Measurements from ENCODE around the gene ZFPM1. TPM values are rescaled to one million over a fixed set of nuclear protein-coding genes. Genes with fewer than 3 reads are reported as not detected.

ZFPM1 gene
- total RNA-seq, 1 donor from 2014 or later = 21.7 TPM

- no peak for DNase-seq (ENCODE audit: low spot score)
- H3K9me3 Mint-ChIP-seq = no peaks in the 10 kb centered on the region
- peaks cover 6% of the 10 kb centered on the region for H3K36me3 Mint-ChIP-seq (ENCODE audit: low read depth)
- intact Hi-C loops (cut with micrococcal nuclease) = loop anchor here (5.0 kb wide), 1 partner anchor 607 kb away; no protein-coding TSS in a partner anchor
- H3K27me3 Mint-ChIP-seq (ENCODE audit: insufficient read depth) = no peaks in the 10 kb centered on the region
- peak overlapping the region; percentile 82 for H3K27ac Mint-ChIP-seq
- H3K4me1 Mint-ChIP-seq (ENCODE audit: low read depth) = peaks cover 40% of the 10 kb centered on the region
- peak overlapping the region; percentile 83 for H3K4me3 Mint-ChIP-seq
Observed at GRCh38 chr16:88568710-88569613, 115.9 kb downstream of the ZFPM1 start.

GRCh38 chr16:88569614-88569984, 116.5 kb downstream of the ZFPM1 start:
- Mint-ChIP-seq H3K9me3 (no peaks in the 10 kb centered on the region), H3K4me3 (peak overlapping the region; percentile 83), H3K27ac (peak overlapping the region; percentile 86), H3K27me3 (ENCODE audit: insufficient read depth) (no peaks in the 10 kb centered on the region), H3K36me3 (ENCODE audit: low read depth) (peaks cover 6% of the 10 kb centered on the region), H3K4me1 (ENCODE audit: low read depth) (peaks cover 40% of the 10 kb centered on the region)
- intact Hi-C loops (cut with micrococcal nuclease) = loop anchor here (5.0 kb wide), 1 partner anchor 607 kb away; no protein-coding TSS in a partner anchor
- DNase-seq (ENCODE audit: low spot score) = no peak

- peak within 1 kb of the TSS; percentile 92 for H3K4me3 Mint-ChIP-seq
- intact Hi-C loops (cut with micrococcal nuclease) = loop anchor here (1.0 to 5.0 kb wide), 9 partner anchors 36 to 804 kb away; partner anchors contain the start of genes BANP, CTU2, CYBA and RNF166
- H3K27ac Mint-ChIP-seq = peak within 1 kb of the TSS; percentile 86
- H3K4me1 Mint-ChIP-seq (ENCODE audit: low read depth) = peaks cover 40% of the 10 kb centered on the region
- DNase-seq (ENCODE audit: low spot score) = peak; percentile 96
- H3K9me3 Mint-ChIP-seq = no peaks in the 10 kb centered on the region
- H3K27me3 Mint-ChIP-seq (ENCODE audit: insufficient read depth) = no peaks in the 10 kb centered on the region
- peaks cover 6% of the 10 kb centered on the region for H3K36me3 Mint-ChIP-seq (ENCODE audit: low read depth)
Observed at GRCh38 chr16:88569985-88570690, 117.1 kb downstream of the ZFPM1 start, which contains the start of gene ZC3H18. ZC3H18 (plus strand) TSS chr16:88570403; CDS start chr16:88577124, 6,721 bp downstream.

DNA sequence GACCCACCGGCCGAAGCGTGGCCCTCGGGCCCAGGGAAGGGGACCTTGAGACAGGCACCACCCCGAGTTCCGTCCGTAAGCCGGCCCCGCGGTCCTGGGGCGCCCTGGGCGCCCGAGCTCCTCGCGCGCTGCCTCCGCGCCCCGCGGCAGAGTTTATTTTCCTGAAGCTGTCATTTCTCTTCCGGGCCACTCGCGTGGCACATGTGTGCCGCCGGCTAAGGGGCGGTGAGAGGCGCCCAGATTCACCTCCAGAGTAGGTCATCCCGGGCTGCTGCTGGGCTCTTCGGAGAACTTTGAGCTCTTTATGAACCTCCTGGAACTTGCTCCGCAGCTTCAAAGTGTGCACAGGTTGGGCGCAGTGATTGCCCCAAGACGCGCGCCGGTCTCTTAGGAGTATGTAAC, 117.6 kb downstream of the ZFPM1 start:
- Mint-ChIP-seq H3K4me3 (peak overlapping the region; percentile 92), H3K27ac (peak overlapping the region; percentile 78), H3K36me3 (ENCODE audit: low read depth) (peaks cover 9% of the 10 kb centered on the region), H3K27me3 (ENCODE audit: insufficient read depth) (no peaks in the 10 kb centered on the region), H3K9me3 (no peaks in the 10 kb centered on the region), H3K4me1 (ENCODE audit: low read depth) (peaks cover 39% of the 10 kb centered on the region)
- intact Hi-C loops (cut with micrococcal nuclease) = loop anchor here (1.0 to 2.0 kb wide), 8 partner anchors 36 to 804 kb away; partner anchors contain the start of genes BANP, CTU2, CYBA and RNF166
- DNase-seq (ENCODE audit: low spot score) = peak; percentile 49

- intact Hi-C loops (cut with micrococcal nuclease) = no loop called here
- H3K4me3 Mint-ChIP-seq = no peak overlapping the region
Observed at GRCh38 chr16:88575251-88575650, 122.2 kb downstream of the ZFPM1 start.

DNA sequence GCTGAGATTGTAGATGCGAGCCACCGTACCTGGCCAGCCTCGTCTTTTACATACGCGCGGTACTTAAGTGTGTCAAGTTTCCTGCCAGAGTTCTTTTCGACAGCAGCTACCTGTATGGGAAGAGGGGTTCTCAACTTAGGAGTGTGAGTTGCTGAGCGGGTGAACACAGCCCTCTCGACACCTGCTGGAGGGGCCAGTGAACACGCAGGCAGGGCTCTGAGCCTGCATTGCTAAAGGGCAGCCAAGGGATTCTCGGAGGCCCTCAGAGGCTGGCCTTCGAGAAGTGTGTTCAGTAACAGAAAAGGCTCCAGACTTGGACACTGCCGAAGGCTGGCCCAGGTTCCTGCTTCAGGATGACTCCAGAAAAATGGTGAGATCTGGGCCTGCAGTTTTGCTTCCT, 123.2 kb downstream of the ZFPM1 start:
- H3K4me3 Mint-ChIP-seq = no peak overlapping the region
- H3K4me1 Mint-ChIP-seq (ENCODE audit: low read depth) = peaks cover 35% of the 10 kb centered on the region
- no peaks in the 10 kb centered on the region for H3K9me3 Mint-ChIP-seq
- no peak overlapping the region for H3K27ac Mint-ChIP-seq
- H3K36me3 Mint-ChIP-seq (ENCODE audit: low read depth) = peaks cover 29% of the 10 kb centered on the region
- no peaks in the 10 kb centered on the region for H3K27me3 Mint-ChIP-seq (ENCODE audit: insufficient read depth)
- intact Hi-C loops (cut with micrococcal nuclease) = no loop called here
- no peak for DNase-seq (ENCODE audit: low spot score)

More at GRCh38 chr16:88575251-88575650, 122.2 kb downstream of the ZFPM1 start:
- Mint-ChIP-seq H3K4me1 (ENCODE audit: low read depth) (peaks cover 40% of the 10 kb centered on the region), H3K9me3 (no peaks in the 10 kb centered on the region), H3K27me3 (ENCODE audit: insufficient read depth) (no peaks in the 10 kb centered on the region), H3K36me3 (ENCODE audit: low read depth) (peaks cover 26% of the 10 kb centered on the region), H3K27ac (no peak overlapping the region)
- no peak for DNase-seq (ENCODE audit: low spot score)

DNA sequence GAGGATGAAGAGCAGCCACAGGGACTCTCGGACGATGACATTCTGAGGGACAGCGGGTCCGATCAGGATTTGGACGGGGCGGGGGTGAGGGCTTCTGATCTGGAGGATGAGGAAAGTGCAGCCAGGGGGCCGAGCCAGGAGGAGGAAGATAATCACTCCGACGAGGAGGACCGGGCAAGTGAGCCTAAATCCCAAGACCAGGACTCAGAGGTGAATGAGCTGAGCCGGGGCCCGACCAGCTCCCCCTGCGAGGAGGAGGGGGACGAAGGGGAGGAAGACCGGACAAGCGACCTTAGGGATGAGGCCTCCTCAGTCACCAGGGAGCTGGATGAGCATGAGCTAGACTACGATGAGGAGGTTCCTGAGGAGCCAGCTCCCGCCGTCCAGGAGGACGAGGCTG, 124.1 kb downstream of the ZFPM1 start:
- Mint-ChIP-seq H3K9me3 (no peaks in the 10 kb centered on the region), H3K36me3 (ENCODE audit: low read depth) (peaks cover 27% of the 10 kb centered on the region), H3K27ac (peak overlapping the region; percentile 51), H3K4me3 (no peak overlapping the region), H3K27me3 (ENCODE audit: insufficient read depth) (no peaks in the 10 kb centered on the region), H3K4me1 (ENCODE audit: low read depth) (peaks cover 27% of the 10 kb centered on the region)
- DNase-seq (ENCODE audit: low spot score) = no peak
- intact Hi-C loops (cut with micrococcal nuclease) = no loop called here

- H3K4me1 Mint-ChIP-seq (ENCODE audit: low read depth) = peaks cover 20% of the 10 kb centered on the region
- H3K27me3 Mint-ChIP-seq (ENCODE audit: insufficient read depth) = no peaks in the 10 kb centered on the region
- peaks cover 31% of the 10 kb centered on the region for H3K36me3 Mint-ChIP-seq (ENCODE audit: low read depth)
- no peak overlapping the region for H3K27ac Mint-ChIP-seq
- H3K4me3 Mint-ChIP-seq = no peak overlapping the region
- no peaks in the 10 kb centered on the region for H3K9me3 Mint-ChIP-seq
- no peak for DNase-seq (ENCODE audit: low spot score)
- intact Hi-C loops (cut with micrococcal nuclease) = no loop called here
Observed at GRCh38 chr16:88578446-88579313, 125.6 kb downstream of the ZFPM1 start.

DNA sequence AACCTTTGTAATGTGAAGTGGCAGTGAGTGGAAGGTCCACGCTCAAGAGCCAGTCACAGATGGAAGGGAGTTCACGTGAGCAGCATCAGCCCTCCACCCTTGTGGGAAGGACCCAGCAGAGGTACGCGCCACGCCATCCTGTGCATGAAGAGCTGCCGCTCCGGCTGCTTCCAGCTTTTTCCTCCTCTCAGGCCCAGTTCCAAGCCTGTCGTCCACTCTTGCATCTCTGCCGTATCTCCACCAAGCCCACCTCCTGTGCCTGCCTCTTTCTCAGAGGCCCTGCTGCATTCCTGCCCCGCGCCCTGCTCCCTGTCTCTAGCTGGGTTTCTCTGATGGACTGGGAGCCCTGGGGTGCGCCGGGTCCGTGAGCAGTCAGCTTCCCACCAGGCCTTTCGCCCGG, 127.3 kb downstream of the ZFPM1 start:
- Mint-ChIP-seq H3K27me3 (ENCODE audit: insufficient read depth) (no peaks in the 10 kb centered on the region), H3K27ac (no peak overlapping the region), H3K4me1 (ENCODE audit: low read depth) (peaks cover 28% of the 10 kb centered on the region), H3K4me3 (no peak overlapping the region), H3K36me3 (ENCODE audit: low read depth) (peaks cover 35% of the 10 kb centered on the region), H3K9me3 (no peaks in the 10 kb centered on the region)
- no peak for DNase-seq (ENCODE audit: low spot score)
- intact Hi-C loops (cut with micrococcal nuclease) = no loop called here

DNA sequence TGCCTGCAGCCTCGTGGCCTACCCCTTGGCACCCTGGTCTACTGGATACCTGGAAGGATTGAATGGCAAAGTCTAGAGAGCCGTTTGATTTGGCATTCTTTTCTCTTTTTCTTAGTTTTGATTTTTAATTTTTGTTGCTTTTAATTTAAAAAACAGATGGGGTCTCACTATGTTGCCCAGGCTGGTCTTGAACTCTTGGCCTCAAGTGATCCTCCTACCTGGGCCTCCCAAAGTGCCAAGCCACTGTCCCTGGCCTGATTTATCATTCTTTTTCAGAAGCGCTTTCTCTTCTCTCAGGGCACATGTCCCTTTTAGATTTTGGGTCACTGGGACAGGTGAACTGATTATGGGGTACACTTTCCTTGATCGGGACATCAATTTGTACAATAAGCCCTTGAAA, 128.0 kb downstream of the ZFPM1 start:
- DNase-seq (ENCODE audit: low spot score) = no peak
- Mint-ChIP-seq H3K36me3 (ENCODE audit: low read depth) (peaks cover 37% of the 10 kb centered on the region), H3K4me3 (no peak overlapping the region), H3K27ac (no peak overlapping the region), H3K4me1 (ENCODE audit: low read depth) (peaks cover 33% of the 10 kb centered on the region), H3K9me3 (no peaks in the 10 kb centered on the region), H3K27me3 (ENCODE audit: insufficient read depth) (no peaks in the 10 kb centered on the region)
- intact Hi-C loops (cut with micrococcal nuclease) = no loop called here

- peaks cover 34% of the 10 kb centered on the region for H3K36me3 Mint-ChIP-seq (ENCODE audit: low read depth)
- DNase-seq (ENCODE audit: low spot score) = no peak
- peaks cover 18% of the 10 kb centered on the region for H3K4me1 Mint-ChIP-seq (ENCODE audit: low read depth)
- H3K27me3 Mint-ChIP-seq (ENCODE audit: insufficient read depth) = no peaks in the 10 kb centered on the region
- no peak overlapping the region for H3K27ac Mint-ChIP-seq
- H3K9me3 Mint-ChIP-seq = no peaks in the 10 kb centered on the region
- no peak overlapping the region for H3K4me3 Mint-ChIP-seq
- intact Hi-C loops (cut with micrococcal nuclease) = no loop called here
Observed at GRCh38 chr16:88582912-88583575, 130.0 kb downstream of the ZFPM1 start.

DNA sequence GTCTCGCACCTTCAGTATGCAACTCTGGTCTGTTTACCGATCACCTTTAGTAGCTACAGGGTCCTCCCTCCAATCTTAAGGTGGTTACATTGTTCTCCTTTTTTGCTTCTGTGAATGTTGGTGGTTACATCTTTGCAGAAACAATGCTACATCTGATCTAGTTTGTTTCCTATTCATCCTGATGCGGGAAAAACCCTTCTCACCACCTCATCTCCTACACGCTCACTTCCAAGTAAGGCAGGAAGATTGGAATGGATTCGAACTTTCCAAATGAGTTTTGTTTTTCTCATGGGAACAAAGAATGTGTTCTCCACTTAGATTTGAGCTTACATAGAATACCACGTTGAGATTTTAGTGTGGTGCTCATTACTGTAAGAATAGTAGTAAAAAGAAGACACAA, 131.6 kb downstream of the ZFPM1 start:
- H3K9me3 Mint-ChIP-seq = no peaks in the 10 kb centered on the region
- peaks cover 28% of the 10 kb centered on the region for H3K4me1 Mint-ChIP-seq (ENCODE audit: low read depth)
- peak overlapping the region; percentile 0 for H3K4me3 Mint-ChIP-seq
- no peaks in the 10 kb centered on the region for H3K27me3 Mint-ChIP-seq (ENCODE audit: insufficient read depth)
- intact Hi-C loops (cut with micrococcal nuclease) = no loop called here
- peak overlapping the region; percentile 79 for H3K27ac Mint-ChIP-seq
- DNase-seq (ENCODE audit: low spot score) = no peak
- H3K36me3 Mint-ChIP-seq (ENCODE audit: low read depth) = peaks cover 45% of the 10 kb centered on the region

Measured in activated T-helper 1 cell treated with anti-CD3 and anti-CD28 coated beads, Interleukin-12 subunit alpha, Interleukin-12 subunit beta, Interleukin-2, Interleukin-4 antibody, amounts not matched to agents 30 ng/mL and 10 ng/mL and 1 ng/mL, durations not matched to agents 14 hours and 24 hours and 36 hours (primary cell).